Activated CD4-positive, alpha-beta T cell treated with anti-CD3 and anti-CD28 coated beads, Interleukin-2, Interleukin-4, amounts not matched to agents 100 ng/mL and 50 ng/mL, durations not matched to agents 16 hours and 8 hours (primary cell): ENCODE measurements around the gene IL17RA.
"Not testable (repeated sequence)": the region's sequence is repeated elsewhere in the genome, so short reads cannot be mapped to it uniquely, and the experiment has no call there.

Experiments used
- DNase-seq: peaks from one replicate; pipeline ENCODE4 v3.0.0-alpha.2; 2020; ENCODE audit warnings: low spot score

Gene IL17RA

GRCh38 chr22:17120711-17121232 lies 36.0 kb downstream of the IL17RA start:
- no peak for DNase-seq

DNA sequence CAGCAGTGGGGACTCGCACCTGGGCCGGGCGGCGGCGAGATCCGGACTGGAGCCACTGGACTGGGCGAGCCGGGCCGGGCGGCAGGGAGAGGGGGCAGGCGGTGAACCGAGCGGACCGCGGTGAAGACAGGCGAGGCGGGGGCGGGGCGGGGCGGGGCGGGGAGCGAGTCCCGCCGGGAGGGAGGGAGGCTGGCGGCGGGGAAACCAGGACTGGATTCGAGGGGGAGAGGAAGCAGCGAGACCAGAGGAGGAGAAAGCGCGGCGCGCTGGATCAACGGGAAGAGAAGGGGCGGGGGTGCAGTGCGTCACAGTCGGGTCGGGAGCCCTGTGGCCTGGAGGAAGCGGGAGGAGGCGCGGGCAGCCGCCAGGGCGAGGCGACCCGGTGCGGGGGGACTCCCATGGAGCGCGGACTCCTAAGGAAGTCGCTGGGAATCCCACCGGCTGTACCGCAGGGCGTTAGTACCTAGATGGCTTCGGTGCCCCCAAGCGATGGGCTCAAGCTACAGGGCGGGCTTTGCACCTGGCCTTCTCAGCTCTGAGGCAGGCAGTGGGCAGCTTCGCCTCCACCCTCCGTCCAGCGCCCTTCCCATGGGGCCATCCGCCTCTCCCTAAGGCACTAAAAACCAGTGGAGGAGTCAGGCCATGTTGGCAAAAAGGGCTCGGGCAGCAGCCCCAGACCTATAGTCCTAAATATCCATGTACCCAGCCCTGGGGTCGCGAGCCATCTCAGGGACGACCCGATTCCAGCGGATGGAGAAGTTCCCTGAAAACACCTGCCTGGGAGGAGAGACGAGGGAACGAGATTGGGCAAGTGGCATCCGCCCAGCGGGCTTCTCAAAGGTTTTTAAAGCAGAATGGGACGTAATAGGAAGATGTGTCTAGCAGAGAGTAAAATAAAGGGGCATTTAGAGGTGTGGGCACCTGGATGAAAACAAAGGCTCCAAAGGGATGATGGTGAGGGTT lies 36.7 kb downstream of the IL17RA start, which contains the start of gene TMEM121B:
Gene TMEM121B (minus strand): TSS at position 128 of the 963 bp plus-strand sequence. CDS start 233 bp downstream, outside the sequence.
- no peak for DNase-seq

DNA sequence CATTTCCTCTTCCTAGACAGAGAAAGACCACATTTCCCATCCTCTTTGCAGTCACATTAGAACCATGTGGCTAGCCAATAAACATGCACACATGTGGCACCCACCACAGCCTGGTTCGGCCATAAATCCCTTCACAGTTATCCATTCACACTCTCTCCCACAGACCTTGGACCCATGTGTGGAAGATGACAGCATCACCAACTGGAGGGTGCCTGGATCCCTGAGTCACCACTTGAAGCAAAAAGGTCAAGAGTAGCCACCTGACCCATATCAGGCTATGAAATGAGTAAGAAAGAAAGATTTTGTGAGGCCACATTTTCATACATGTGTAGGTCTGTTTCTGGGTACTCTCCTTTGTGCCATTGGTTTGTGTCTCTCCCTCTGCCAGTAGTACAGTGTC lies 45.4 kb downstream of the IL17RA start:
- no peak for DNase-seq

DNA sequence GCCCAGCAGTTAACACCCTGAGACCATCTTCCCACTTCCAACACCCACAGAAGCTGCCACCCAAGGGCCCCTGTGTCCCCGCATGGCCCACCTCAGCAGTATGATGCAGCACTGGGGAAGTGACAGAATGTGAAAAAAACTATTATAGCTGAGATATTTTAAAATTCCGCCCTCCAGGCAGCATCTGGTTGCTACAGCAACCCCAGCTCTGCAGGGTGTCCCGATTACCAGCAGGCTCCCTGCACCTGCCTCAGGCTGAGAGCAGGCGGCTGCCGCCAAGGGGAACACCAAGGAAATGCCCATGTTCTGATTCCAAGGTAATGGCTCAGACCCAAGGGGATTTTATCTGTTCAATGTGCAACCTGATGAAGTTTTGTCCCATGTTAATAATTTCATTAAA lies 46.9 kb downstream of the IL17RA start:
- DNase-seq: no peak

DNA sequence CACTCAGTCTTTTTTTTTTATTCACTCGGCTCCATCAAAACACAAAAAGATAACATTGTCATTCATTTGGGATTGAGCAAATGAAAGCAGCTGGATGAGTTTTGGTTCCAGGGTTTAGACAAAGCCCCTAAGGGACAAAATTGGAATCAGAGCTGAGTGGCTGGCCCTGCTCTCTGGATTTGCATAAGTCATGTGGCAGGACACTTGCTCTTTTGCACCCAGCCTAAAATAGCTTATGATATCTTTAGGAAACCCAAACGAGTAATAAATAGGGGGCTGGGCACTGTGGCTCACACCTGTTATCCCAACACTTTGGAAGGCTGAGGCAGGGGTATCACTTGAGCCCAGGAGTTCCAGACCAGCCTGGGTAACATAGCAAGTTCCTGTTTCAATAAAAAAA lies 47.3 kb downstream of the IL17RA start:
- DNase-seq: no peak

DNA sequence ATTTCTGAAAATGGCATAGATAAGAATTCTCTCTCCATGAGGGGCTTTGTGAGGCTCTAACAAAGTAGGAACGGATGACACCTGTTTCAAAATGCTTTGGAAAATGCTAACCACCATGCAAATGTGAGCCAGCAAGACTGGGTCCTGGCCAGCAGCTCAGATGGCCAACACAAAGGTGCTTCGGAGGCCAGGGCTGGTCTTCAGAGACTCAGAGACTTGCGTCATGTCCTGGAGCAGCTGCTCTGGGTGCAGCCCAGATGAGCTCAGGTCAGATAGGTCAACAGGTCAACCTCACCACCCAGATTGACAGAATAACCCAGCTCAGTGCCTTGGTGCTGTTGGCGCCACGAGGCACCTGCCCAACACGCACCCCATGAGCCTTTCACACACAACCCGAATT lies 48.3 kb downstream of the IL17RA start:
- DNase-seq: no peak

GRCh38 chr22:17135153-17135760 lies 50.5 kb downstream of the IL17RA start:
- DNase-seq: no peak

DNA sequence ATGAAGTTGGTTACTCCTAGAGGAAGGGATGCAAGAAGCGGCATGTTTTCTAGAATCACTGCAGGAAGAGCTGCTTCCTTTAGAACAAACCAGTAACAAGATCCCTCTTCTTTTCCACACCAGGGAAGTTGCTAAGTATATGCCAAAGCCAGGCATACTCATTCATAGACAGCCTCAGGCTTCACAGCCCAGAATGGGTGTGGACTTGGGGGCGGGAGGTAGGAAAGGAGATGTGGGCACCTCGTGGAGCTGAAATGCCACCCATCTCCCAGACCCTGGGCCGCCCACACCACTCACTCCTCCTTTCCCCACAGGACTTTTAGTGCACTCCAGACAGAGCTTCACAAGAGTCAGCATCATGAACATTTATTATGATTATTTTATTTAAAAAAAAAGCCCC lies 52.4 kb downstream of the IL17RA start:
- no peak for DNase-seq

- no peak for DNase-seq
Measured at GRCh38 chr22:17137861-17138425, 53.1 kb downstream of the IL17RA start.

- DNase-seq: no peak
Measured at GRCh38 chr22:17138513-17138912, 53.7 kb downstream of the IL17RA start.

GRCh38 chr22:17140022-17140421 lies 55.2 kb downstream of the IL17RA start:
- no peak for DNase-seq

DNA sequence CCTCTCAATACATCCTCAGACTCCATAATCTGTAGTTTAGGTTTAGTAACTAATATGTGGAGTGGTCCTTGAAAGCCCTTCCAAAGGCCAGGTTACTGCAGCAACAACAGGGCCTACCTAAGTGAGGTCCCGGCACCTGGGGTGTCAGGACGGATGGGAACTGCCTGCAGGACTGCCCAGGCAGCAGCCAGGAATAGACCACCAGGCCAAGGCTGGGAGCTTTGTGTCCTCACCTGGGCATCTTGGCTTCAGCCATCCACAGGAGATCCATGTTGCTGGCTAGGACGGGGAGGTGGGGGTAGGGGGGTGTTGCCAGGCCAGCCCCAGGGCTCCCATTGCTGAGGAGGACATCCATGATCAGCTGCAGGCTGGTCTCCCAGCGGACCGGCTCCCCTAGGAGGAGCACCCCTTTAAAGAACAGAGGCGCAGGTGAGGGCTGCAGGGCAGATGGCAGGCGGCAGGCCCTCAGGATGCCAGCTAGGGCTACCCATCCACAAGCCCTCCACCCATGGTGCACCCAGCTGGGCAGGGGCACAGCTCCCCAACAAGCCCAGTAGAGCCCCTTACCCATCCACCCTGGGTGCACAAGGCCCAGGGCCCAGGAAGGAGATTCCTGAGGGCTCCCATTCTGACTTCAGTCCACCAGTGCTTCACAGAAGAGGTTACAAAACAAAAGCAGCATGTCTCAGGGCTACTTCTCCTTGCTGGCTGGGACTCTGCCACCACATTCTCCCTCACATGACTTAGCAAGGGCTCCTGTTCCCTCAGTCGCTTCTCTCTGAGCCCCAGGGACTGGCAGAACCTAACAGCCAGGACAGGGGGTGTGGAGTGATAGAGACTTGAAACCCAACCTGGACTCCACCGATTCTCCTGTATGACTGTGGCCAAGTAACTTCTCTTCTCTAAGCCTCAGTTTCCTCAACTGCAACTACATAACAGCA lies 56.3 kb downstream of the IL17RA start:
- DNase-seq: no peak

GRCh38 chr22:17143101-17143500 lies 58.3 kb downstream of the IL17RA start:
- DNase-seq: no peak

DNA sequence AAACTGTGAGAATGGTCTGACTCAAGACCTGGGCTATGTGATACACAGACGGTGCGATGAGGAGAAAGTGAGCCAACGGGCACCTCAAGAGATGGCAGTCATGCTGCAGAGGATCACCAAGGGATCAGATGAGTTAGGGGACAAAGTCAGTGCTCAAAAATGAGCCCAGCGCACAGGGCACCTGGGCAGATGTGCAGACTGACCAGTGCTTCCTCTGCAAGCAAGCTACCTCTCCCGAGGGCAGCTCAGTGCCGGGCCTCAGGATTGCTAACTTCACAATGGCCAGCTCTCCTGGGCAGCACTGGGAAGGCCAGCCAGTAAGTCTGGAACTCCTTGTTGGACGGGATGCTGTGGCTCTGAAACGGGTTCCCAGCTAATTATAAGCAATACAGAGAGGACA lies 59.0 kb downstream of the IL17RA start:
- DNase-seq: no peak

GRCh38 chr22:17145021-17145680 lies 60.4 kb downstream of the IL17RA start:
- DNase-seq: no peak

- DNase-seq: not testable (repeated sequence)
Measured at GRCh38 chr22:17147458-17147857, 62.7 kb downstream of the IL17RA start.

DNA sequence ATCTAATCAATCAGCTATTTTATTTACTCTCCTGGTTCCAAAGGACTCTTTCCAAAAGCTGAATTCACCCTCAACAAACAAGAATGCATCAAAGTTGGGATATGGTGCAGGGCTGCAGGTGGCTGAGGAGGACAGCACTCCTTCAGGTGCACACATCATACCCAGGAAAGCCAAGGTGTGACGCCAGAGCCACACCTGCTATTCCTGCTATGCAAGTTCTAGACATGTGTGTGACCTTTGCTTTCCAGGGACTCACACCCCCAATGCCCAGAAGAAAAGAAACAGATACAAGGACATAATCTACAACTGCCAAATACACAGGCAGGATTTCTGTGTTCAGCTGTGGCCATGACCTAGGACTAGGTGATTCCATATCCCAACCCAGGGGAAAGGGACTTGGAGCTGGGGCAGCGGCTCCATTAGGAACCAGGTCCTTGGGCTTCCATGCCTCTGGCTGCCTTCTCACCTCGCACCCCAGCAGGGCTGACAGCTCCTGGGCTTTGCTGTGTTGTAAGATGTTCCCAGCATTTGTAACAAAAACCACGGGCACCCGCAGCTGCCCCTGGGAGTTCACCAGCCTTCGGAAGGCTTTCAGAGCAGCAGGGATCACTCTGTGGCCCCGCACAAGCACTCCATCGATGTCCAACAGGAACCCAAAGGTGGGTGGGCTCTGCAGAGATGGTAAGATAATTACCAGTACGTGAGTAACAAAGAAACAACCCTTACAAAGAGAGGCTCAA lies 64.4 kb downstream of the IL17RA start:
- no peak for DNase-seq

- no peak for DNase-seq
Measured at GRCh38 chr22:17152340-17152739, 67.5 kb downstream of the IL17RA start.

- DNase-seq: no peak
Measured at GRCh38 chr22:17152971-17153370, 68.2 kb downstream of the IL17RA start.

DNA sequence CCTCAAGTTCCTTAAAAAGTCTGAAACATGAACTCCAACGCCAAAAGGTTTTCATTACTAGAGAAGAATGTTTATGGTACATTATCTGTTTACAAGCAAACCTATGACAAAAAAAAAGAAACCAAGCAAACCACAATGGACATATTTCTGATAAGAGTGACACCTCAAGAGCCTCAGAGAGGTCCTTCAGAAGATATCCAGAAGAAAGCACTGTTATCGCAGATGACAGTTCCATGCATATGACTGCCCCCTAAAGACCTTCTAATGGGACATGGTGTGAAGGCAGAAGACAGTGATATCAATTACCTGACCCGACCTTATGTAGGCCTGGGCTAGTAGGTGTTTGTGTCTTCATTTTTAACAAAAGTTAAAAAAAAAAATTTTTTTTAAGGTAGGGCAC lies 71.1 kb downstream of the IL17RA start:
- no peak for DNase-seq
